Measurements from ENCODE around the gene METTL4.
"Not testable (repeated sequence)": the region's sequence is repeated elsewhere in the genome, so short reads cannot be mapped to it uniquely, and the experiment has no call there.

The METTL4 gene

GRCh38 chr18:2559249-2559648, 12.1 kb downstream of the METTL4 start:
- DNase-seq, result no peak

GRCh38 chr18:2557536-2557935, 13.8 kb downstream of the METTL4 start:
- no peak for DNase-seq

- no peak for DNase-seq
Measured at GRCh38 chr18:2555895-2556294, 15.4 kb downstream of the METTL4 start.

GRCh38 chr18:2554696-2555095, 16.6 kb downstream of the METTL4 start:
- DNase-seq, result no peak

GRCh38 chr18:2551425-2551824, 19.9 kb downstream of the METTL4 start:
- DNase-seq, result no peak

GRCh38 chr18:2549462-2549861, 21.8 kb downstream of the METTL4 start:
- DNase-seq, result no peak

- DNase-seq, result peak; percentile 45
Measured at GRCh38 chr18:2547477-2548087, 23.7 kb downstream of the METTL4 start.

GRCh38 chr18:2545155-2545554, 26.1 kb downstream of the METTL4 start:
- no peak for DNase-seq

GRCh38 chr18:2541925-2542563, 29.3 kb downstream of the METTL4 start:
- DNase-seq, result not testable (repeated sequence)

GRCh38 chr18:2540575-2540974, 30.7 kb downstream of the METTL4 start:
- DNase-seq, result no peak

- DNase-seq, result no peak
Measured at GRCh38 chr18:2538844-2539243, 32.5 kb downstream of the METTL4 start.

GRCh38 chr18:2538236-2538635, 33.1 kb downstream of the METTL4 start:
- DNase-seq, result no peak

- DNase-seq, result no peak
Measured at GRCh38 chr18:2537296-2537695, 34.0 kb downstream of the METTL4 start.

GRCh38 chr18:2536493-2536892, 34.8 kb downstream of the METTL4 start:
- no peak for DNase-seq

- no peak for DNase-seq
Measured at GRCh38 chr18:2536063-2536462, 35.2 kb downstream of the METTL4 start.

- no peak for DNase-seq
Measured at GRCh38 chr18:2535419-2535910, 35.8 kb downstream of the METTL4 start.

GRCh38 chr18:2534906-2535305, 36.4 kb downstream of the METTL4 start:
- DNase-seq, result no peak

GRCh38 chr18:2532797-2533196, 38.5 kb downstream of the METTL4 start:
- no peak for DNase-seq

- no peak for DNase-seq
Measured at GRCh38 chr18:2531751-2532150, 39.6 kb downstream of the METTL4 start.

GRCh38 chr18:2529154-2529553, 42.2 kb downstream of the METTL4 start:
- DNase-seq, result no peak

GRCh38 chr18:2526329-2526728, 45.0 kb downstream of the METTL4 start:
- DNase-seq, result no peak

- not testable (repeated sequence) for DNase-seq
Measured at GRCh38 chr18:2524794-2525198, 46.5 kb downstream of the METTL4 start.

GRCh38 chr18:2522112-2522511, 49.2 kb downstream of the METTL4 start:
- no peak for DNase-seq

- no peak for DNase-seq
Measured at GRCh38 chr18:2518473-2518872, 52.8 kb downstream of the METTL4 start.
